T-helper 1 cell treated with Interleukin-12 subunit alpha and Interleukin-12 subunit beta and Interleukin-4 antibody, amounts not matched to agents 30 ng/mL and 1 ng/mL, for 36 hours (primary cell): ENCODE measurements around the gene ARID4A. TPM values are rescaled to one million over a fixed set of nuclear protein-coding genes. Genes with fewer than 3 reads are reported as not detected.
"Not testable (repeated sequence)": the region's sequence is repeated elsewhere in the genome, so short reads cannot be mapped to it uniquely, and the experiment has no call there.

ENCODE experiments used
- intact Hi-C: fragments of 100-400 bp; cut with micrococcal nuclease; formaldehyde crosslinking; loops from one replicate; pipeline ENCODE4 v1.15.1; 2024
- total RNA-seq: library from RNA; stranded (reverse); gene quantifications from 2 replicates; pipeline ENCODE4 v1.2.3, GENCODE V29; 2022

ARID4A gene
- total RNA-seq, 1 donor from 2014 or later = 31.6 TPM

- intact Hi-C loops = no loop called here
Measured at GRCh38 chr14:58292187-58292586, 6.2 kb upstream of the ARID4A start.

- intact Hi-C loops = no loop called here
Measured at GRCh38 chr14:58294201-58294600, 4.2 kb upstream of the ARID4A start.

GRCh38 chr14:58296726-58297125, 1.6 kb upstream of the ARID4A start:
- intact Hi-C loops = loop anchor here (1.0 to 5.0 kb wide), 2 partner anchors 21 to 341 kb away; partner anchors contain the start of gene DACT1

- intact Hi-C loops = loop anchor here (1.0 to 5.0 kb wide), 2 partner anchors 22 to 340 kb away; partner anchors contain the start of gene DACT1
Measured at GRCh38 chr14:58297412-58297761, 968 bp upstream of the ARID4A start.

- intact Hi-C loops = loop anchor here (1.0 to 5.0 kb wide), 14 partner anchors 17 to 1951 kb away; partner anchors contain the start of genes ACTR10, AP5M1, DAAM1 and DACT1
Measured at GRCh38 chr14:58297762-58298476, 436 bp upstream of the ARID4A start.

GRCh38 chr14:58299401-58300330, 1.3 kb downstream of the ARID4A start:
- intact Hi-C loops = loop anchor here (2.0 to 5.0 kb wide), 4 partner anchors 53 to 1949 kb away; partner anchors contain the start of genes AP5M1, DACT1, EXOC5 and PPM1A

GRCh38 chr14:58301416-58301815, 3.1 kb downstream of the ARID4A start:
- intact Hi-C loops = no loop called here

- intact Hi-C loops = loop anchor here (2.0 kb wide), 1 partner anchor 13 kb away; no protein-coding TSS in a partner anchor
Measured at GRCh38 chr14:58305730-58306129, 7.4 kb downstream of the ARID4A start.

GRCh38 chr14:58307597-58308316, 9.4 kb downstream of the ARID4A start:
- intact Hi-C loops = no loop called here

- intact Hi-C loops = no loop called here
Measured at GRCh38 chr14:58309086-58309485, 10.7 kb downstream of the ARID4A start.

GRCh38 chr14:58313699-58314098, 15.3 kb downstream of the ARID4A start:
- intact Hi-C loops = no loop called here

GRCh38 chr14:58315606-58316005, 17.3 kb downstream of the ARID4A start:
- intact Hi-C loops = no loop called here

- intact Hi-C loops = no loop called here
Measured at GRCh38 chr14:58327019-58327418, 28.7 kb downstream of the ARID4A start.

GRCh38 chr14:58331111-58331510, 32.8 kb downstream of the ARID4A start:
- intact Hi-C loops = loop anchor here (1.0 to 2.0 kb wide), 6 partner anchors 22 to 132 kb away; partner anchors contain the start of genes ARID4A, KIAA0586, PSMA3 and TIMM9

GRCh38 chr14:58332561-58332960, 34.2 kb downstream of the ARID4A start:
- intact Hi-C loops = no loop called here

- intact Hi-C loops = not testable (repeated sequence)
Measured at GRCh38 chr14:58339666-58340065, 41.3 kb downstream of the ARID4A start.

GRCh38 chr14:58341152-58341748, 42.9 kb downstream of the ARID4A start:
- intact Hi-C loops = no loop called here

GRCh38 chr14:58343535-58343934, 45.2 kb downstream of the ARID4A start:
- intact Hi-C loops = not testable (repeated sequence)

- intact Hi-C loops = loop anchor here (2.0 kb wide), 2 partner anchors 23 to 55 kb away; partner anchors contain the start of gene ARID4A
Measured at GRCh38 chr14:58353516-58354299, 55.4 kb downstream of the ARID4A start.

- intact Hi-C loops = no loop called here
Measured at GRCh38 chr14:58354808-58355207, 56.5 kb downstream of the ARID4A start.
